ENCODE data around the gene CORO7.

- TF ChIP-seq CTCF (IDR thresholded peaks at IDR 0.05; ENCODE audit: low read depth, low read length, poor library complexity, severe bottlenecking): no peak
- TF ChIP-seq EZH2phosphoT487 (IDR thresholded peaks at IDR 0.05; ENCODE audit: borderline replicate concordance, low read length): no peak
Observed at GRCh38 chr16:4443986-4444385, 27.6 kb upstream of the CORO7 start.

Data from DOHH2 (cell line).